ENCODE measurements around the gene TRPC1.
"Not testable (repeated sequence)": the region's sequence is repeated elsewhere in the genome, so short reads cannot be mapped to it uniquely, and the experiment has no call there.

Gene TRPC1

GRCh38 chr3:142723968-142724681 lies at the start of gene TRPC1:
Gene TRPC1 (plus strand): TSS chr3:142724034. CDS start chr3:142724560, 526 bp downstream.
- peak; percentile 13 to 67 (median 63) for DNase-seq (ENCODE audit: low read depth in 2 of 3, low spot score in 1 of 3)

- no peak for DNase-seq (ENCODE audit: low read depth in 2 of 3, low spot score in 1 of 3)
Observed at GRCh38 chr3:142676151-142676550, 47.7 kb upstream of the TRPC1 start.

GRCh38 chr3:142680710-142681109 lies 43.1 kb upstream of the TRPC1 start:
- DNase-seq (ENCODE audit: low read depth in 2 of 3, low spot score in 1 of 3) = no peak

GRCh38 chr3:142690613-142691012 lies 33.2 kb upstream of the TRPC1 start:
- DNase-seq (ENCODE audit: low read depth in 2 of 3, low spot score in 1 of 3) = no peak

GRCh38 chr3:142691527-142691926 lies 32.3 kb upstream of the TRPC1 start:
- no peak for DNase-seq (ENCODE audit: low read depth in 2 of 3, low spot score in 1 of 3)

GRCh38 chr3:142693136-142693853 lies 30.5 kb upstream of the TRPC1 start:
- no peak for DNase-seq (ENCODE audit: low read depth in 2 of 3, low spot score in 1 of 3)

GRCh38 chr3:142694225-142694624 lies 29.6 kb upstream of the TRPC1 start:
- DNase-seq (ENCODE audit: low read depth in 2 of 3, low spot score in 1 of 3) = no peak

GRCh38 chr3:142705198-142705597 lies 18.6 kb upstream of the TRPC1 start:
- DNase-seq (ENCODE audit: low read depth in 2 of 3, low spot score in 1 of 3) = no peak

- no peak for DNase-seq (ENCODE audit: low read depth in 2 of 3, low spot score in 1 of 3)
Observed at GRCh38 chr3:142706321-142707127, 17.3 kb upstream of the TRPC1 start.

- no peak for DNase-seq (ENCODE audit: low read depth in 2 of 3, low spot score in 1 of 3)
Observed at GRCh38 chr3:142709207-142709606, 14.6 kb upstream of the TRPC1 start.

- not testable (repeated sequence) for DNase-seq (ENCODE audit: low read depth in 2 of 3, low spot score in 1 of 3)
Observed at GRCh38 chr3:142714882-142715281, 9.0 kb upstream of the TRPC1 start.

GRCh38 chr3:142716102-142716501 lies 7.7 kb upstream of the TRPC1 start:
- no peak for DNase-seq (ENCODE audit: low read depth in 2 of 3, low spot score in 1 of 3)

- DNase-seq (ENCODE audit: low read depth in 2 of 3, low spot score in 1 of 3) = peak in 1 of 3 donors; percentile 38
Observed at GRCh38 chr3:142723665-142723967, 218 bp upstream of the TRPC1 start.

GRCh38 chr3:142724682-142725356 lies 985 bp downstream of the TRPC1 start:
- DNase-seq (ENCODE audit: low read depth in 2 of 3, low spot score in 1 of 3) = peak in 1 of 3 donors; percentile 10

GRCh38 chr3:142725357-142725739 lies 1.5 kb downstream of the TRPC1 start:
- no peak for DNase-seq (ENCODE audit: low read depth in 2 of 3, low spot score in 1 of 3)

- no peak for DNase-seq (ENCODE audit: low read depth in 2 of 3, low spot score in 1 of 3)
Observed at GRCh38 chr3:142726017-142726416, 2.2 kb downstream of the TRPC1 start.

GRCh38 chr3:142732066-142732465 lies 8.2 kb downstream of the TRPC1 start:
- no peak for DNase-seq (ENCODE audit: low read depth in 2 of 3, low spot score in 1 of 3)

- no peak for DNase-seq (ENCODE audit: low read depth in 2 of 3, low spot score in 1 of 3)
Observed at GRCh38 chr3:142734834-142735233, 11.0 kb downstream of the TRPC1 start.

GRCh38 chr3:142735462-142735861 lies 11.6 kb downstream of the TRPC1 start:
- DNase-seq (ENCODE audit: low read depth in 2 of 3, low spot score in 1 of 3) = no peak

GRCh38 chr3:142738396-142738795 lies 14.6 kb downstream of the TRPC1 start:
- DNase-seq (ENCODE audit: low read depth in 2 of 3, low spot score in 1 of 3) = no peak

- no peak for DNase-seq (ENCODE audit: low read depth in 2 of 3, low spot score in 1 of 3)
Observed at GRCh38 chr3:142746646-142747045, 22.8 kb downstream of the TRPC1 start.

Measured in stimulated activated CD4-positive, alpha-beta T cell treated with anti-CD3 and anti-CD28 coated beads, Interleukin-12 subunit alpha, Interleukin-12 subunit beta, amount 100 ng/mL, for 48 hours (primary cell).